Cardiac fibroblast (primary cell): ENCODE results near the gene DEPDC1B.
"Not testable (repeated sequence)": the region's sequence is repeated elsewhere in the genome, so short reads cannot be mapped to it uniquely, and the experiment has no call there.

Experiments used
- DNase-seq, 2 donors: peaks; one replicate each; pipeline versions ENCODE4 v3.0.0 to v3.0.0-alpha.2; 2010; ENCODE audit warnings: low read depth in 2 of 2
- H3K4me3 ChIP-seq, 2 donors: replicated peaks in 1 of 2; 1 replicate in 1 of 2; 2 replicates in 1 of 2; pipeline ENCODE4 v1.5.1; 2011; ENCODE audit warnings: low read depth in 2 of 2, low read length in 2 of 2, mild to moderate bottlenecking in 2 of 2, moderate library complexity in 1 of 2
- TF ChIP-seq, protein P1 (sequence below): IDR thresholded peaks from one replicate; pipeline ENCODE4 v1.5.1; 2011; ENCODE audit warnings: low read depth, mild to moderate bottlenecking, low read length, inconsistent platforms

DEPDC1B gene

DNA sequence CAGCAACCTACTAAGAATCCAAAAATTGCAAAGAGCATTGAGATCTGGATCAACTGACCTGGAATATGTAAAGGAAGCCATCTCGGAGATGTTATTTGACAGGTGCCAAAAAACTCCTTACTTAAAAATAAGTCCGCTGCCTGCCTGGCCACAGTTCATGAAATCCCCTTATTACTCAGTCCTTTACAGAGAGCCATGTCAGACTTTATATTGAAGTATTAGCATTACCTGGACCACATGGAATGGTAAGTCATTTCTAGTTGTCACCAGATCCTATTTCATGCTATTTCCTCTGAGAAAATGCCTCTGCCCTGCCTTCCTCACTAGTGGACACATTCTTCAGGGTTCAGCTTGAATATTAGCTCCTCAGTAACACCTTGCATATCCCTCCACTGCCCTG, 115.7 kb downstream of the DEPDC1B start:
- H3K4me3 ChIP-seq: no peak overlapping the region
- no peak for DNase-seq
- TF ChIP-seq, protein P1, sequence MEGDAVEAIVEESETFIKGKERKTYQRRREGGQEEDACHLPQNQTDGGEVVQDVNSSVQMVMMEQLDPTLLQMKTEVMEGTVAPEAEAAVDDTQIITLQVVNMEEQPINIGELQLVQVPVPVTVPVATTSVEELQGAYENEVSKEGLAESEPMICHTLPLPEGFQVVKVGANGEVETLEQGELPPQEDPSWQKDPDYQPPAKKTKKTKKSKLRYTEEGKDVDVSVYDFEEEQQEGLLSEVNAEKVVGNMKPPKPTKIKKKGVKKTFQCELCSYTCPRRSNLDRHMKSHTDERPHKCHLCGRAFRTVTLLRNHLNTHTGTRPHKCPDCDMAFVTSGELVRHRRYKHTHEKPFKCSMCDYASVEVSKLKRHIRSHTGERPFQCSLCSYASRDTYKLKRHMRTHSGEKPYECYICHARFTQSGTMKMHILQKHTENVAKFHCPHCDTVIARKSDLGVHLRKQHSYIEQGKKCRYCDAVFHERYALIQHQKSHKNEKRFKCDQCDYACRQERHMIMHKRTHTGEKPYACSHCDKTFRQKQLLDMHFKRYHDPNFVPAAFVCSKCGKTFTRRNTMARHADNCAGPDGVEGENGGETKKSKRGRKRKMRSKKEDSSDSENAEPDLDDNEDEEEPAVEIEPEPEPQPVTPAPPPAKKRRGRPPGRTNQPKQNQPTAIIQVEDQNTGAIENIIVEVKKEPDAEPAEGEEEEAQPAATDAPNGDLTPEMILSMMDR: no peak

DNA sequence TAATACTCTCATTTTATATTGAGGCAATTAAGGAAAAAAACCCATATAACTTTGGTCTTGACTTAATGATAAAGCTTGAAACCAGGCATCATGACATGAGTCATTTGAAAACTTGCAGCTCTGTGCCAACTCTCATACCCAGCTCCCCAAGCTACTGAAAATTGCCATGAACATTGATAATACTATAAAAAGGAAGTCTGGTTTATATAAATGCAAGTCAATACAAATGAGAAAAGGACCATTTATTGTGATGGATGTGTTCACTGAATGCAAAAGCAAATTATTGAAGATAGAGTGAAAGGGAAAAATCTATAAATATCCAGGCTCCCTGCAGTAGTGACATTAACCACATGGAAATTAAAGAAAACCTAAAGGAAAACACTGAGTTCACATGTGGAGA, 116.3 kb downstream of the DEPDC1B start:
- no peak overlapping the region for H3K4me3 ChIP-seq
- TF ChIP-seq, protein P1: no peak
- peak in 1 of 2 donors; percentile 15 for DNase-seq

DNA sequence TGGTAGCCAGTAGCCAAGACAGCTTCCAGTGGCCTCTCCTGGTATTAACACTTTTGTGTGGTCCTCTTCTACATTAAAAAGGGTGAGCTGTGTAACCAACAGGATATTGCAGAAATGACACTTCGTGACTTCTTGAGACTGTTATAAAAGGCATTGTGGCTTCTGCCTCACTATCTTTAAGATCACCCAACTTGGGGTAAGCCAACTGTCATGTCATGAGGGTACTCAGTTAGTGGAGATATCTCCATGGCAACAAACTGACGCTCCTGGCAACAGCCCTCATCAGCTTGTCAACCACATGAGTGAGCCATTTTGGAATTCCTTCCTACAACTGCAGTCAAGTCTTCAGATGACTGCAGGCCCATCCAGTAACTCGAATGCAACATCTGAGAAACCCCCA, 121.7 kb downstream of the DEPDC1B start:
- TF ChIP-seq, protein P1: no peak

DNA sequence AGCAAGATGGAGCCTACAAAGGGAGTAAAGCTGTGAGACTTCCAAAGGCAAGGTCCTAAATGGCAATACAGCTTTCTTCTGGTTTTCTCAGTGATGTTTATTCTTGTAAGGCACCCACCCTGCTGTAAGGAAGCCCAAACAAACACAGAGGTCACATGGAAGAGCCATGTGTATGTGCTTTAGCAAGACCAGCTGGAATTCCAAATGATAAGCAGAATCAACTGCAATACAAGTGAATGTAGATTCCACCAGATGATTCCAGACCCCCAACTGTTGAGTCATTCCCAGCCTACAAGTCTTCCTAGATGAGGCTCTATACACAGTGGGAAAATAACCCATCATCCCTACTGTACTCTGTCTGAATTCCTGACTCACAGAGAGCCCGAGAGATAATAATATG, 122.8 kb downstream of the DEPDC1B start:
- TF ChIP-seq, protein P1: no peak
- peak in 1 of 2 donors; percentile 12 for DNase-seq
- H3K4me3 ChIP-seq: no peak overlapping the region

More for the DNA sequence above, 121.7 kb downstream of the DEPDC1B start:
- no peak overlapping the region for H3K4me3 ChIP-seq
- DNase-seq: no peak

DNA sequence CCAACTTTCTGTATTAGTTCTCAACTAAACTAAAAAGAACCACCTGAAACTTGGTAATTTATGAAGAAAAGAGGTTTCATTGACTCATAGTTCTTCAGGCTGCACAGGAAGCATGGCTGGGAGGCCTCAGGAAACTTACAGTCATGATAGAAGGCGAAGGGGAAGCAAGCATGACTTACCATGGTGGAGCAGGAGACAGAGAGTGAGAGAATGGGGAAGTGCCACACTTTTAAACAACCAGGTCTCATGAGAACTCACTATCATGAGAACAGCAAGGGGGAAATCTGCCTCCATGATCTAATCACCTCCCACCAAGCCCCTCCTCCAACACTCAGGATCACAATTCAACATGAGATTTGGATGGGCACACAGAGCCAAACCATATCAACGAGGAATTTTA, 123.5 kb downstream of the DEPDC1B start:
- TF ChIP-seq, protein P1: no peak

DNA sequence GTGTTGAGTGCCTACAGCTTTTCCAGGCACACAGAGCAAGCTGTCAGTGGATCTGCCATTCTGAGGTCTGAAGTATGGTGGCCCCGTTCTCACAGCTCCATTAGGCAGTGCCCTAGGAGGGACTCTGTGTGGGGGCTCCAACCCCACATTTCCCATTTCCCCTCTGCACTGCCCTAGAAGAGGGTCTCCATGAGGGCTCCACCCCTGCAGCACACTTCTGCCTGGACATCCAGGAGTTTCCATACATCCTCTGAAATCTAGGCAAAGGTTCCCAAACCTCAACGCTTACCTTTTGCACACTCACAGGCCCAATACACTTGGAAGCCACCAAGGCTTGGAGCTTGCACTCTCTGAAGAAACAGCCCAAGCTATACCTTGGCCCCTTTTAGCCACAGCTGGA, 131.3 kb downstream of the DEPDC1B start:
- no peak for DNase-seq
- no peak overlapping the region for H3K4me3 ChIP-seq
- TF ChIP-seq, protein P1: no peak

More for the DNA sequence above, 123.5 kb downstream of the DEPDC1B start:
- H3K4me3 ChIP-seq: no peak overlapping the region
- no peak for DNase-seq

DNA sequence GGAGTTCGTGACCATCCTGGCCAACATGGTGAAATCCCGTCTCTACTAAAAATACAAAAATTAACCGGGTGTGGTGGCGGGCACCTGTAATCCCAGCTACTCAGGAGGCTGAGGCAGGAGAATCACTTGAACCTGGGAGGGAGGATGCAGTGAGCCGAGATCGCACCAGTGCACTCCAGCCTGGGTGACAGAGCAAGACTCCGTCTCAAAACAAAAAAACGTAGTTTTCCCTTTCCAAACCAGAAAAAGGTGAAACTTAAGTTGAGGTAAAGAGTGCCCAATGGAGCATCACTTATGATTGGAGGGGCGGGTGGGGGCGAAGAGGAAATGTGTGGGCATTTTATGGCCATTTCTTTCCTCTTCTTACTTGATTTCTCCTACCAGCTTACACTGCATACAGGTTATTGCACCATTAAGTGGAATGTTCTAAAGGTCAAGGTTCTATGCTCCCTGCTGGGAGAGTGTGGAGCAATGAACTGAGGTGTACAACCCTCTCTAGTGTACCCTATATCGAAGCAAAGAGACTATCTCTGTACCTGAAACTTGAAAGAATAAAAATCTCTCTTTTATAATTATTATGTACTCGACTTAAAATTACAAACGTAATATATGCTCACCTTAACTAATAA, 136.2 kb downstream of the DEPDC1B start:
- H3K4me3 ChIP-seq: no peak overlapping the region
- TF ChIP-seq, protein P1: no peak
- no peak for DNase-seq

DNA sequence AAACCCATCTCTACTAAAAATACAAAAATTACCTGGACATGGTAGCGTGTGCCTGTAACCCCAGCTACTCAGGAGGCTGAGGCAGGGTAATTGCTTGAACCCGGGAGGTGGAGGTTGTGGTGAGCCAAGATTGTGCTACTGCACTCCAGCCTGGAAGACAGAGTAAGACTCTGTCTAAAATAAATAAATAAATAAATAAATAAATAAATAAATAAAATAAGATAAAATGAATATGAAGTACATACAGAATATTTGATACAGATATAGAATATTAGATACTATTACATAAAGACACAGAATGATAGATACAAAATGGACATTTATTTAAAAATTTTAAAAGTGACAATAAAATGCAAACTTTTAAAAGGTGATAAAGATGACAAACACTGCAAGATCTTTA, 146.7 kb downstream of the DEPDC1B start:
- DNase-seq: not testable (repeated sequence)

More for the DNA sequence above, 146.7 kb downstream of the DEPDC1B start:
- not testable (repeated sequence) for H3K4me3 ChIP-seq
